ENCODE data around the gene HP1BP3. TPM values are rescaled to one million over a fixed set of nuclear protein-coding genes. Genes with fewer than 3 reads are reported as not detected.
"Not testable (repeated sequence)": the region's sequence is repeated elsewhere in the genome, so short reads cannot be mapped to it uniquely, and the experiment has no call there.

Gene HP1BP3
- total and polyA plus RNA-seq, 4 donors: 240 to 302 (median 286) TPM

GRCh38 chr1:20724364-20725188, 62.5 kb downstream of the HP1BP3 start:
- no peaks in the 10 kb centered on the region for H3K9me3 ChIP-seq (ENCODE audit: control insufficient read depth, insufficient read depth, low read length)
- no peak overlapping the region for H3K4me3 ChIP-seq (ENCODE audit: low read depth, low read length)
- H3K27me3 ChIP-seq (ENCODE audit: control insufficient read depth, insufficient read depth, low read length): peaks cover 10% of the 10 kb centered on the region
- no peak for DNase-seq (ENCODE audit: low read depth in 4 of 6, low spot score in 6 of 6)
- H3K4me1 ChIP-seq (ENCODE audit: control insufficient read depth, insufficient read depth, low read length): peaks cover 8% of the 10 kb centered on the region
- 92% methylated on average over 16 of the region's 17 CpGs for WGBS (ENCODE audit: insufficient coverage)
- H3K36me3 ChIP-seq (ENCODE audit: control insufficient read depth, insufficient read depth, low read length): peaks cover 41% of the 10 kb centered on the region
- no peak overlapping the region for H3K27ac ChIP-seq (ENCODE audit: low read depth, low read length)

- Histone ChIP-seq H3K9me3 (ENCODE audit: control insufficient read depth, insufficient read depth, low read length) (no peaks in the 10 kb centered on the region), H3K27ac (ENCODE audit: low read depth, low read length) (no peak overlapping the region), H3K4me3 (ENCODE audit: low read depth, low read length) (no peak overlapping the region), H3K4me1 (ENCODE audit: control insufficient read depth, insufficient read depth, low read length) (no peaks in the 10 kb centered on the region), H3K27me3 (ENCODE audit: control insufficient read depth, insufficient read depth, low read length) (peaks cover 1% of the 10 kb centered on the region), H3K36me3 (ENCODE audit: control insufficient read depth, insufficient read depth, low read length) (peaks cover 41% of the 10 kb centered on the region)
- no peak for DNase-seq (ENCODE audit: low read depth in 4 of 6, low spot score in 6 of 6)
- 94% methylated on average over 35 of the region's 35 CpGs for WGBS (ENCODE audit: insufficient coverage)
Observed at GRCh38 chr1:20723537-20724363, 63.4 kb downstream of the HP1BP3 start.

GRCh38 chr1:20723159-20723536, 64.0 kb downstream of the HP1BP3 start:
- Histone ChIP-seq H3K4me3 (ENCODE audit: low read depth, low read length) (no peak overlapping the region), H3K27me3 (ENCODE audit: control insufficient read depth, insufficient read depth, low read length) (peaks cover 2% of the 10 kb centered on the region), H3K9me3 (ENCODE audit: control insufficient read depth, insufficient read depth, low read length) (no peaks in the 10 kb centered on the region), H3K4me1 (ENCODE audit: control insufficient read depth, insufficient read depth, low read length) (peaks cover 3% of the 10 kb centered on the region), H3K36me3 (ENCODE audit: control insufficient read depth, insufficient read depth, low read length) (peaks cover 41% of the 10 kb centered on the region), H3K27ac (ENCODE audit: low read depth, low read length) (no peak overlapping the region)
- no peak for DNase-seq (ENCODE audit: low read depth in 4 of 6, low spot score in 6 of 6)
- 85% methylated on average over 4 of the region's 4 CpGs for WGBS (ENCODE audit: insufficient coverage)

- 93% methylated on average over 28 of the region's 29 CpGs for WGBS (ENCODE audit: insufficient coverage)
- Histone ChIP-seq H3K9me3 (ENCODE audit: control insufficient read depth, insufficient read depth, low read length) (no peaks in the 10 kb centered on the region), H3K4me1 (ENCODE audit: control insufficient read depth, insufficient read depth, low read length) (peaks cover 12% of the 10 kb centered on the region), H3K27me3 (ENCODE audit: control insufficient read depth, insufficient read depth, low read length) (peaks cover 6% of the 10 kb centered on the region), H3K36me3 (ENCODE audit: control insufficient read depth, insufficient read depth, low read length) (peaks cover 34% of the 10 kb centered on the region), H3K27ac (ENCODE audit: low read depth, low read length) (no peak overlapping the region), H3K4me3 (ENCODE audit: low read depth, low read length) (no peak overlapping the region)
- DNase-seq (ENCODE audit: low read depth in 4 of 6, low spot score in 6 of 6): no peak
Observed at GRCh38 chr1:20721117-20722061, 65.7 kb downstream of the HP1BP3 start.

- H3K27ac ChIP-seq (ENCODE audit: low read depth, low read length): no peak overlapping the region
- no peak for DNase-seq (ENCODE audit: low read depth in 4 of 6, low spot score in 6 of 6)
- H3K9me3 ChIP-seq (ENCODE audit: control insufficient read depth, insufficient read depth, low read length): no peaks in the 10 kb centered on the region
- no peak overlapping the region for H3K4me3 ChIP-seq (ENCODE audit: low read depth, low read length)
- peaks cover 16% of the 10 kb centered on the region for H3K4me1 ChIP-seq (ENCODE audit: control insufficient read depth, insufficient read depth, low read length)
- peaks cover 6% of the 10 kb centered on the region for H3K27me3 ChIP-seq (ENCODE audit: control insufficient read depth, insufficient read depth, low read length)
- peaks cover 29% of the 10 kb centered on the region for H3K36me3 ChIP-seq (ENCODE audit: control insufficient read depth, insufficient read depth, low read length)
- WGBS (ENCODE audit: insufficient coverage): 89% methylated on average over 8 of the region's 12 CpGs
Observed at GRCh38 chr1:20720631-20721091, 66.4 kb downstream of the HP1BP3 start.

GRCh38 chr1:20719871-20720620, 67.1 kb downstream of the HP1BP3 start:
- Histone ChIP-seq H3K4me3 (ENCODE audit: low read depth, low read length) (no peak overlapping the region), H3K4me1 (ENCODE audit: control insufficient read depth, insufficient read depth, low read length) (peaks cover 16% of the 10 kb centered on the region), H3K27ac (ENCODE audit: low read depth, low read length) (no peak overlapping the region), H3K27me3 (ENCODE audit: control insufficient read depth, insufficient read depth, low read length) (peaks cover 6% of the 10 kb centered on the region), H3K9me3 (ENCODE audit: control insufficient read depth, insufficient read depth, low read length) (no peaks in the 10 kb centered on the region), H3K36me3 (ENCODE audit: control insufficient read depth, insufficient read depth, low read length) (peaks cover 30% of the 10 kb centered on the region)
- DNase-seq (ENCODE audit: low read depth in 4 of 6, low spot score in 6 of 6): no peak
- 83% methylated on average over 4 of the region's 5 CpGs for WGBS (ENCODE audit: insufficient coverage)

- peaks cover 28% of the 10 kb centered on the region for H3K36me3 ChIP-seq (ENCODE audit: control insufficient read depth, insufficient read depth, low read length)
- H3K4me1 ChIP-seq (ENCODE audit: control insufficient read depth, insufficient read depth, low read length): peaks cover 16% of the 10 kb centered on the region
- no peaks in the 10 kb centered on the region for H3K9me3 ChIP-seq (ENCODE audit: control insufficient read depth, insufficient read depth, low read length)
- DNase-seq (ENCODE audit: low read depth in 4 of 6, low spot score in 6 of 6): no peak
- no peak overlapping the region for H3K4me3 ChIP-seq (ENCODE audit: low read depth, low read length)
- H3K27ac ChIP-seq (ENCODE audit: low read depth, low read length): no peak overlapping the region
- H3K27me3 ChIP-seq (ENCODE audit: control insufficient read depth, insufficient read depth, low read length): peaks cover 6% of the 10 kb centered on the region
- 90% methylated on average over 3 of the region's 8 CpGs for WGBS (ENCODE audit: insufficient coverage)
Observed at GRCh38 chr1:20719261-20719660, 67.8 kb downstream of the HP1BP3 start.

GRCh38 chr1:20718343-20718882, 68.7 kb downstream of the HP1BP3 start:
- DNase-seq (ENCODE audit: low read depth in 4 of 6, low spot score in 6 of 6); H3K9me3 ChIP-seq (ENCODE audit: control insufficient read depth, insufficient read depth, low read length); H3K27ac ChIP-seq (ENCODE audit: low read depth, low read length); H3K27me3 ChIP-seq (ENCODE audit: control insufficient read depth, insufficient read depth, low read length): not testable (repeated sequence)
- Histone ChIP-seq H3K4me3 (ENCODE audit: low read depth, low read length) (peak overlapping the region; percentile 27), H3K36me3 (ENCODE audit: control insufficient read depth, insufficient read depth, low read length) (peaks cover 19% of the 10 kb centered on the region), H3K4me1 (ENCODE audit: control insufficient read depth, insufficient read depth, low read length) (peaks cover 16% of the 10 kb centered on the region)
- WGBS (ENCODE audit: insufficient coverage): 60% methylated on average over 15 of the region's 17 CpGs
